Activated T-cell treated with anti-CD3 and anti-CD28 coated beads for 4 hours (primary cell): ENCODE data around the gene ZSCAN9.

Source experiments
- DNase-seq: peaks from one replicate; pipeline ENCODE4 v3.0.0-alpha.2; 2020

Gene ZSCAN9

GRCh38 chr6:28225056-28225834, at the start of gene ZSCAN9:
Gene ZSCAN9 (plus strand): TSS chr6:28225275. CDS start chr6:28227085, 1,810 bp downstream.
- DNase-seq, result no peak

GRCh38 chr6:28176373-28176772, 48.7 kb upstream of the ZSCAN9 start:
- no peak for DNase-seq

GRCh38 chr6:28182255-28182654, 42.8 kb upstream of the ZSCAN9 start:
- DNase-seq, result no peak

- DNase-seq, result no peak
Measured at GRCh38 chr6:28188111-28188979, 36.7 kb upstream of the ZSCAN9 start.

- DNase-seq, result no peak
Measured at GRCh38 chr6:28200020-28200419, 25.1 kb upstream of the ZSCAN9 start.

- no peak for DNase-seq
Measured at GRCh38 chr6:28203201-28203600, 21.9 kb upstream of the ZSCAN9 start.

GRCh38 chr6:28205879-28206278, 19.2 kb upstream of the ZSCAN9 start:
- no peak for DNase-seq

GRCh38 chr6:28206527-28206926, 18.5 kb upstream of the ZSCAN9 start:
- no peak for DNase-seq

- DNase-seq, result no peak
Measured at GRCh38 chr6:28206928-28207509, 18.1 kb upstream of the ZSCAN9 start.

- no peak for DNase-seq
Measured at GRCh38 chr6:28207510-28208110, 17.5 kb upstream of the ZSCAN9 start.

- DNase-seq, result no peak
Measured at GRCh38 chr6:28208111-28208659, 16.9 kb upstream of the ZSCAN9 start.

- no peak for DNase-seq
Measured at GRCh38 chr6:28209753-28210535, 15.1 kb upstream of the ZSCAN9 start.

- no peak for DNase-seq
Measured at GRCh38 chr6:28211840-28212509, 13.1 kb upstream of the ZSCAN9 start.

- no peak for DNase-seq
Measured at GRCh38 chr6:28212510-28213212, 12.4 kb upstream of the ZSCAN9 start.

- no peak for DNase-seq
Measured at GRCh38 chr6:28213213-28213523, 11.9 kb upstream of the ZSCAN9 start.

GRCh38 chr6:28215425-28215824, 9.7 kb upstream of the ZSCAN9 start:
- no peak for DNase-seq

- DNase-seq, result no peak
Measured at GRCh38 chr6:28217890-28218289, 7.2 kb upstream of the ZSCAN9 start.

GRCh38 chr6:28218312-28219248, 6.5 kb upstream of the ZSCAN9 start:
- no peak for DNase-seq

- no peak for DNase-seq
Measured at GRCh38 chr6:28220257-28221133, 4.6 kb upstream of the ZSCAN9 start.
